Epithelial cell of proximal tubule (primary cell): ENCODE data around the gene C2orf72. TPM values are rescaled to one million over a fixed set of nuclear protein-coding genes. Genes with fewer than 3 reads are reported as not detected.

Experiments
- DNase-seq: peaks from one replicate; pipeline ENCODE4 v3.0.0-alpha.2; 2011; ENCODE audit warnings: low read depth
- H3K4me3 ChIP-seq: 2 replicates; pipeline ENCODE4 v1.5.1; 2011; ENCODE audit warnings: low read depth, mild to moderate bottlenecking, low read length
- CTCF ChIP-seq: conservative IDR thresholded peaks from 2 replicates; pipeline ENCODE4 v1.5.1; 2012; ENCODE audit warnings: low read depth, mild to moderate bottlenecking, low read length
- total RNA-seq: library from RNA; depleted of rRNA; stranded (reverse); fragments of >200 nt; gene quantifications from 2 replicates; pipeline ENCODE4 v1.2.3, GENCODE V29; 2015

The C2orf72 gene
- total RNA-seq, 1 donor from 2014 or later, result 3.8 TPM

GRCh38 chr2:231051116-231051515 lies 13.8 kb downstream of the C2orf72 start:
- H3K4me3 ChIP-seq, result no peak overlapping the region
- TF ChIP-seq CTCF, result no peak
- DNase-seq, result no peak

GRCh38 chr2:231052494-231053451 lies 15.4 kb downstream of the C2orf72 start:
- TF ChIP-seq CTCF, result peak; percentile 88
- H3K4me3 ChIP-seq, result peak overlapping the region; percentile 59
- DNase-seq, result no peak

GRCh38 chr2:231053846-231054245 lies 16.5 kb downstream of the C2orf72 start:
- TF ChIP-seq CTCF, result no peak
- no peak overlapping the region for H3K4me3 ChIP-seq
- DNase-seq, result no peak

GRCh38 chr2:231056453-231057416 lies 19.4 kb downstream of the C2orf72 start, which contains the start of gene PSMD1:
TSS of gene PSMD1 (plus strand) at chr2:231056867. CDS start at chr2:231057026, 159 bp downstream.
- peak within 1 kb of the TSS; percentile 99 for H3K4me3 ChIP-seq
- peak; percentile 97 for TF ChIP-seq CTCF
- peak; percentile 56 for DNase-seq

- no peak for TF ChIP-seq CTCF
These were observed 20.3 kb downstream of the C2orf72 start for GRCh38 chr2:231057590-231057989.

GRCh38 chr2:231058761-231059550 lies 21.6 kb downstream of the C2orf72 start:
- no peak for TF ChIP-seq CTCF
- peak overlapping the region; percentile 3 for H3K4me3 ChIP-seq
- peak; percentile 65 for DNase-seq

More at GRCh38 chr2:231057590-231057989, 20.3 kb downstream of the C2orf72 start:
- no peak for DNase-seq
- peak overlapping the region; percentile 99 for H3K4me3 ChIP-seq
